IMR-90 (cell line): ENCODE results near the gene ROCK2. TPM values are rescaled to one million over a fixed set of nuclear protein-coding genes. Genes with fewer than 3 reads are reported as not detected.

ENCODE experiments used
- ATAC-seq: fragments of 200-7000 bp; cut with Tn5 transposase; 2 replicates; pipeline ENCODE4 v1.9.1; 2020; ENCODE audit warnings: low read depth, mild to moderate bottlenecking, moderate library complexity
- BruUV-seq: library from RNA; stranded (reverse); fragments of 400-500 nt; replicated peaks from 2 replicates; lab custom pipeline; 2021; lab: Mats Ljungman, UMichigan
- CTCF ChIA-PET: fragments of 300-600 bp; formaldehyde crosslinking; extraction: SDS; loops from one replicate; lab custom pipeline; 2021; ENCODE audit warnings: antibody characterized with exemption; lab: Yijun Ruan, JAX
- POLR2A ChIA-PET: fragments of 300-600 bp; sonication (Branson Sonifier 250); formaldehyde crosslinking; loops from one replicate; lab custom pipeline; 2022; ENCODE audit warnings: antibody characterized with exemption; ENCODE audit not compliant: unreplicated experiment; lab: Charles Lee
- DNase-seq: peaks from one replicate; pipeline ENCODE4 v3.0.0; 2013
- H2AFZ ChIP-seq: replicated peaks from 2 replicates; pipeline ENCODE3; 2013; ENCODE audit warnings: low read length, mild to moderate bottlenecking; ENCODE audit not compliant: poor library complexity
- H2AK5ac ChIP-seq: 2 replicates; pipeline ENCODE4 v1.6.1; 2013; ENCODE audit warnings: low read depth, low read length, inconsistent platforms
- H2AK9ac ChIP-seq: replicated peaks from 2 replicates; pipeline ENCODE3; 2013; ENCODE audit warnings: mild to moderate bottlenecking, low read depth, low read length, moderate library complexity; ENCODE audit not compliant: poor library complexity
- H2BK120ac ChIP-seq: 2 replicates; pipeline ENCODE4 v1.6.1; 2013; ENCODE audit warnings: low read depth, low read length, inconsistent platforms
- H2BK15ac ChIP-seq: 3 replicates; pipeline ENCODE4 v1.6.1; 2013; ENCODE audit warnings: low read depth, low read length, inconsistent platforms
- H2BK20ac ChIP-seq: 2 replicates; pipeline ENCODE4 v1.6.1; 2013; ENCODE audit warnings: low read depth, mild to moderate bottlenecking, inconsistent platforms, low read length, moderate library complexity
- H2BK5ac ChIP-seq: 2 replicates; pipeline ENCODE4 v1.6.1; 2013; ENCODE audit warnings: mild to moderate bottlenecking, low read depth, low read length, inconsistent platforms; ENCODE audit not compliant: poor library complexity, severe bottlenecking
- H3K14ac ChIP-seq: replicated peaks from 2 replicates; pipeline ENCODE4 v1.6.1; 2013; ENCODE audit warnings: low read depth, low read length, inconsistent platforms
- H3K18ac ChIP-seq: 2 replicates; pipeline ENCODE4 v1.6.1; 2013; ENCODE audit warnings: low read depth, low read length, control low read depth
- H3K23ac ChIP-seq: 2 replicates; pipeline ENCODE4 v1.6.1; 2013; ENCODE audit warnings: low read depth, low read length, inconsistent platforms
- H3K27ac ChIP-seq: 2 replicates; pipeline ENCODE4 v1.5.1; 2013; ENCODE audit warnings: mild to moderate bottlenecking, control low read depth, low read length; ENCODE audit not compliant: insufficient read depth
- H3K27me3 ChIP-seq: 2 replicates; pipeline ENCODE4 v1.6.1; 2013; ENCODE audit warnings: low read length; ENCODE audit not compliant: control insufficient read depth, insufficient read depth
- H3K36me3 ChIP-seq: 2 replicates; pipeline ENCODE4 v1.6.1; 2013; ENCODE audit warnings: low read length, mixed read lengths; ENCODE audit not compliant: control insufficient read depth, insufficient read depth
- H3K4ac ChIP-seq: 2 replicates; pipeline ENCODE4 v1.6.1; 2013; ENCODE audit warnings: low read depth, low read length, inconsistent platforms
- H3K4me1 ChIP-seq: 2 replicates; pipeline ENCODE4 v1.6.1; 2013; ENCODE audit warnings: low read length, mixed read lengths; ENCODE audit not compliant: control insufficient read depth, insufficient read depth
- H3K4me2 ChIP-seq: 2 replicates; pipeline ENCODE4 v1.6.1; 2013; ENCODE audit warnings: low read depth, mild to moderate bottlenecking, control low read depth, low read length, moderate library complexity
- H3K4me3 ChIP-seq: 2 replicates; pipeline ENCODE4 v1.5.1; 2013; ENCODE audit warnings: low read depth, mild to moderate bottlenecking, control low read depth, low read length, moderate library complexity; ENCODE audit not compliant: insufficient read depth
- H3K56ac ChIP-seq: 2 replicates; pipeline ENCODE4 v1.6.1; 2013; ENCODE audit warnings: low read length, inconsistent platforms; ENCODE audit not compliant: insufficient read depth; ENCODE audit errors: extremely low read depth
- H3K79me1 ChIP-seq, 2 experiments: 2 replicates each; pipeline ENCODE4 v1.6.1; 2013; ENCODE audit warnings: low read length in 2 of 2, inconsistent platforms in 1 of 2, low read depth in 1 of 2
- H3K9ac ChIP-seq: 2 replicates; pipeline ENCODE4 v1.6.1; 2013; ENCODE audit warnings: low read depth, low read length, control low read depth
- H3K9me1 ChIP-seq: 2 replicates; pipeline ENCODE4 v1.6.1; 2013; ENCODE audit warnings: low read length, inconsistent platforms; ENCODE audit not compliant: insufficient read depth
- H3K9me3 ChIP-seq: 2 replicates; pipeline ENCODE4 v1.6.1; 2013; ENCODE audit warnings: low read length; ENCODE audit not compliant: control insufficient read depth, insufficient read depth
- H4K20me1 ChIP-seq: 2 replicates; pipeline ENCODE4 v1.6.1; 2013; ENCODE audit warnings: low read length, inconsistent platforms; ENCODE audit not compliant: insufficient read depth
- H4K5ac ChIP-seq: 2 replicates; pipeline ENCODE4 v1.6.1; 2013; ENCODE audit warnings: mild to moderate bottlenecking, low read depth, low read length, control low read depth
- H4K8ac ChIP-seq, 2 experiments: 2 replicates each; pipeline ENCODE4 v1.6.1; 2013; ENCODE audit warnings: low read depth in 2 of 2, low read length in 2 of 2, control low read depth in 1 of 2, inconsistent platforms in 1 of 2
- H4K91ac ChIP-seq: 2 replicates; pipeline ENCODE4 v1.6.1; 2013; ENCODE audit warnings: low read depth, low read length, inconsistent platforms; ENCODE audit not compliant: insufficient read depth
- CEBPB ChIP-seq: IDR thresholded peaks from 2 replicates; pipeline ENCODE4 v1.6.1; 2012; ENCODE audit warnings: low read depth, low read length, improper control_type of control experiment
- SMC3 ChIP-seq: fragments of 150-350 bp; IDR thresholded peaks from 2 replicates; pipeline ENCODE4 v1.6.1; 2016; ENCODE audit warnings: low read depth, mild to moderate bottlenecking, antibody characterized with exemption, low read length, moderate library complexity
- WGBS, 2 experiments: methylation state at CpG; one replicate each; pipeline versions ENCODE4 v1.1.5 to v1.1.7; 2013; ENCODE audit warnings: missing lambda C conversion rate in 2 of 2; ENCODE audit not compliant: insufficient read length in 1 of 2; ENCODE audit errors: extremely low coverage in 2 of 2; 5-methylcytosine and 5-hydroxymethylcytosine counted together
- dilution Hi-C: fragments of 300-500 bp; cut with HindIII; formaldehyde crosslinking; loops from one replicate; pipeline ENCODE4 v1.14.3; 2018; ENCODE audit warnings: low sequenced_read_pairs; ENCODE audit not compliant: unreplicated experiment
- in situ Hi-C: fragments of 300-500 bp; cut with MboI; formaldehyde crosslinking; loops from 3 replicates; pipeline ENCODE4 v1.14.3; 2019; ENCODE audit warnings: low sequenced_read_pairs, inconsistent platforms, mixed read lengths
- intact Hi-C: fragments of 100-400 bp; cut with micrococcal nuclease; formaldehyde crosslinking; loops from 2 replicates; pipeline ENCODE4 v1.10.0; 2022
- polyA plus RNA-seq, 3 experiments: library from polyadenylated mRNA; depleted of rRNA; stranded (reverse); fragments of >200 nt; gene quantifications; 2 replicates each; pipeline ENCODE4 v1.2.3, GENCODE V29; 2012; ENCODE audit warnings: low replicate concordance in 1 of 3
- total RNA-seq: library from RNA; depleted of rRNA; stranded (reverse); fragments of >200 nt; gene quantifications from 2 replicates; pipeline ENCODE4 v1.2.3, GENCODE V29; 2012
- TF ChIP-seq, protein P1 (sequence below): fragments of 150-350 bp; IDR thresholded peaks from 2 replicates; pipeline ENCODE4 v1.6.1; 2016; ENCODE audit warnings: low read depth, mild to moderate bottlenecking, low read length, moderate library complexity, borderline replicate concordance

Gene ROCK2
- total and polyA plus RNA-seq, 2 of the 4 experiments (the other 2 are of a cell fraction): 9.0 to 28.3 TPM

DNA sequence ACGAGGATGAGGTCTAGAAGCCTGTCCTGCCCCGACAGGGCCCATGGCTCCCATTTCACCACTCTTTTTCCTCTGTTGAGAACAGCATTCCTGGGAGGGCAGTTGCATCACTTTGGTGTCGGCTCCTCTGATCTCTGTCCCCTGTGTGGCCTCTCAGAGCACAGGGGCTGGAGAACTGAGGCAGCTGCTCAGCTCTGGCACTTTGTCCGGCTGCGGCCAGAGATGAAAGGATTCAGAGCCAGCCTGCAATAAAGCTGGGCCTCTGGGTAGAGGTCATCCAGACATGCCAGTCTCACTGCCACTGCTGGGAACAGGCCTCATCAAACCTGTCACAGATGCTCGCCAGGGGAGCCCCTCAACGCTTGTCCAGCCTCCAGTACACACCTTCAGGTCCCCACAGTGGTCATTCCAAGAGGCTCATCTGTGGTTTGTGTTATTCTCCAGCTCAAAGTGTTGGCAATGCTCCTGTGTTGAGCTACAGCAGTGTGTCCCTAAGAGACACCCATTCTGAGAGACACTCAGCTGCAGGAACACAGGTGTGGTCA is 13.1 kb upstream of the ROCK2 start:
- Histone ChIP-seq H3K9ac (no peak overlapping the region), H2AK9ac (no peak overlapping the region), H3K9me3 (no peaks in the 10 kb centered on the region), H3K27me3 (no peaks in the 10 kb centered on the region; the same call in 1 of the 2 replicates), H2BK20ac (no peak overlapping the region), H3K14ac (no peak overlapping the region), H3K36me3 (no peaks in the 10 kb centered on the region), H2BK5ac (no peak overlapping the region), H2BK120ac (no peak overlapping the region), H2AFZ (peak overlapping the region; percentile 70), H3K23ac (no peak overlapping the region; the same call in 1 of the 2 replicates), H3K4me3 (no peak overlapping the region), H3K9me1 (peaks cover 4% of the 10 kb centered on the region; the same call in 1 of the 2 replicates), H3K27ac (no peak overlapping the region), H3K4ac (peak overlapping the region; percentile 24; the same call in 1 of the 2 replicates), H4K20me1 (no peaks in the 10 kb centered on the region), H4K8ac (no peak overlapping the region; a peak in 1 of 4 replicates), H3K79me1 (no peaks in the 10 kb centered on the region), H3K18ac (no peak overlapping the region), H3K4me2 (no peak overlapping the region), H4K5ac (no peak overlapping the region), H2AK5ac (0 out of 2 replicates have a peak overlapping the region, but pooled peaks have one; percentile 10), H3K56ac (no peak overlapping the region), H2BK15ac (no peak overlapping the region), H3K4me1 (peaks cover 7% of the 10 kb centered on the region), H4K91ac (peak overlapping the region; percentile 17; the same call in 1 of the 2 replicates)
- BruUV-seq: no TSS peak
- dilution Hi-C loops (no loop called here), in situ Hi-C loops (no loop called here), intact Hi-C loops (no loop called here)
- TF ChIP-seq, protein P1, sequence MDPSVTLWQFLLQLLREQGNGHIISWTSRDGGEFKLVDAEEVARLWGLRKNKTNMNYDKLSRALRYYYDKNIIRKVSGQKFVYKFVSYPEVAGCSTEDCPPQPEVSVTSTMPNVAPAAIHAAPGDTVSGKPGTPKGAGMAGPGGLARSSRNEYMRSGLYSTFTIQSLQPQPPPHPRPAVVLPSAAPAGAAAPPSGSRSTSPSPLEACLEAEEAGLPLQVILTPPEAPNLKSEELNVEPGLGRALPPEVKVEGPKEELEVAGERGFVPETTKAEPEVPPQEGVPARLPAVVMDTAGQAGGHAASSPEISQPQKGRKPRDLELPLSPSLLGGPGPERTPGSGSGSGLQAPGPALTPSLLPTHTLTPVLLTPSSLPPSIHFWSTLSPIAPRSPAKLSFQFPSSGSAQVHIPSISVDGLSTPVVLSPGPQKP: no peak
- TF ChIP-seq CEBPB: peak; percentile 55; the same call in 1 of the 2 replicates
- no peak for TF ChIP-seq SMC3
- ChIA-PET CTCF (interaction anchor here (0.8 kb wide), 1 partner anchor 10 kb away, joined by 3 read pairs; no protein-coding TSS in a partner anchor), POLR2A (no interaction called here)
- 0% methylated on average over 1 of the region's 7 CpGs; no CpG with 5 or more reads in 1 of the 2 experiments for WGBS, 2 experiments
- peak; percentile 68 for ATAC-seq
- no peak for DNase-seq
